Prostate gland (tissue), 2 donors: ENCODE results near the gene DPEP2. TPM values are rescaled to one million over a fixed set of nuclear protein-coding genes. Genes with fewer than 3 reads are reported as not detected.
"Not testable (repeated sequence)": the region's sequence is repeated elsewhere in the genome, so short reads cannot be mapped to it uniquely, and the experiment has no call there.

Source experiments
- DNase-seq: peaks from one replicate; pipeline ENCODE4 v3.0.0-alpha.2; 2019; ENCODE audit warnings: low spot score
- H3K27ac ChIP-seq, 2 donors: fragments of 200-600 bp; sonication (generic); 2 replicates each; pipeline ENCODE4 v1.5.1; 2017 to 2019
- H3K27me3 ChIP-seq: fragments of 200-600 bp; sonication (generic); replicated peaks from 2 replicates; pipeline ENCODE4 v1.5.1; 2019; ENCODE audit not compliant: insufficient read depth
- H3K36me3 ChIP-seq, 2 donors: fragments of 200-600 bp; sonication (generic); 1 replicate in 1 of 2; 2 replicates in 1 of 2; pipeline versions ENCODE4 v1.5.1 to v1.8.1; 2017 to 2019
- H3K4me1 ChIP-seq: fragments of 200-600 bp; sonication (generic); replicated peaks from 2 replicates; pipeline ENCODE4 v1.5.1; 2019
- H3K4me3 ChIP-seq, 2 donors: fragments of 200-600 bp; sonication (generic); 2 replicates each; pipeline ENCODE4 v1.5.1; 2017 to 2019
- H3K9me3 ChIP-seq: fragments of 200-600 bp; sonication (generic); 2 replicates; pipeline ENCODE4 v1.5.1; 2017
- POLR2A ChIP-seq: fragments of 450-650 bp; IDR thresholded peaks from one replicate; pipeline ENCODE4 v1.6.1; 2016; ENCODE audit warnings: antibody characterized with exemption, mild to moderate bottlenecking
- POLR2AphosphoS5 ChIP-seq: sonication (generic); formaldehyde crosslinking; IDR thresholded peaks from one replicate; pipeline ENCODE4 v1.6.1; 2017; ENCODE audit warnings: antibody characterized with exemption
- WGBS: methylation state at CpG from one replicate; pipeline ENCODE4 v1.1.5; 2018; 5-methylcytosine and 5-hydroxymethylcytosine counted together
- intact Hi-C: fragments of 100-400 bp; cut with DNase I; formaldehyde crosslinking; loops from one replicate; pipeline ENCODE4 v1.14.2; 2022
- total RNA-seq, 2 donors: library from RNA; depleted of rRNA; stranded (reverse); fragments of >200 nt; gene quantifications; one replicate each; pipeline ENCODE4 v1.1.0, GENCODE V29; 2016
- TF ChIP-seq, protein P1 (sequence below), 4 experiments: fragments of 200-600 bp in 2 of 4; fragments of 450-650 bp in 2 of 4; sonication (generic) in 2 of 4; IDR thresholded peaks; 1 replicate in 3 of 4; 2 replicates in 1 of 4; pipeline ENCODE4 v1.5.1; 2016 to 2019; ENCODE audit warnings: antibody characterized with exemption in 4 of 4, mild to moderate bottlenecking in 2 of 4, moderate library complexity in 2 of 4

DPEP2 gene
- total RNA-seq, 2 donors from 2014 or later: 0.41 to 2.4 TPM

DNA sequence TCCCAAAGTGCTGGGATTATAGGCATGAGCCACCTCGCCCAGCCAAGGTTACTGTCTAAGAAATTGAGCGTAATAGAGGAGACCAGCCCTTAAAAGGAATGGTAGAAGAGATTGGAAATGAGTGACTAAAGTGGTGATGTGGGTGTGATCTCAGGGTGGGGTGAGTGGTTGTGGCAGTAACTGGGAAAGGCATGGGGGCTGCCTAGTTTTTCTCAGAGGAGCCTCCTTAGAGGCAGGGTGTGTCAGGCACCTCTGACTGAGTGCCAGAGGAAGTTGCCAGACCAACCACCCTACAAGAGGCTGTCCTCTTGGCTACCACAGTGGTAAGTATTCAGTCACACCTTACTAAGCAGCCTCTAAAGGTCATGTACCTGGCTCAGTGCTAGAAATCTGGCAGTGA, 32.7 kb upstream of the DPEP2 start:
- no peaks in the 10 kb centered on the region for H3K36me3 ChIP-seq
- TF ChIP-seq, protein P1, sequence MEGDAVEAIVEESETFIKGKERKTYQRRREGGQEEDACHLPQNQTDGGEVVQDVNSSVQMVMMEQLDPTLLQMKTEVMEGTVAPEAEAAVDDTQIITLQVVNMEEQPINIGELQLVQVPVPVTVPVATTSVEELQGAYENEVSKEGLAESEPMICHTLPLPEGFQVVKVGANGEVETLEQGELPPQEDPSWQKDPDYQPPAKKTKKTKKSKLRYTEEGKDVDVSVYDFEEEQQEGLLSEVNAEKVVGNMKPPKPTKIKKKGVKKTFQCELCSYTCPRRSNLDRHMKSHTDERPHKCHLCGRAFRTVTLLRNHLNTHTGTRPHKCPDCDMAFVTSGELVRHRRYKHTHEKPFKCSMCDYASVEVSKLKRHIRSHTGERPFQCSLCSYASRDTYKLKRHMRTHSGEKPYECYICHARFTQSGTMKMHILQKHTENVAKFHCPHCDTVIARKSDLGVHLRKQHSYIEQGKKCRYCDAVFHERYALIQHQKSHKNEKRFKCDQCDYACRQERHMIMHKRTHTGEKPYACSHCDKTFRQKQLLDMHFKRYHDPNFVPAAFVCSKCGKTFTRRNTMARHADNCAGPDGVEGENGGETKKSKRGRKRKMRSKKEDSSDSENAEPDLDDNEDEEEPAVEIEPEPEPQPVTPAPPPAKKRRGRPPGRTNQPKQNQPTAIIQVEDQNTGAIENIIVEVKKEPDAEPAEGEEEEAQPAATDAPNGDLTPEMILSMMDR (IDR thresholded peaks at IDR 0.05): no peak
- TF ChIP-seq POLR2AphosphoS5: no peak
- TF ChIP-seq POLR2A: no peak
- no peaks in the 10 kb centered on the region for H3K27me3 ChIP-seq
- no peaks in the 10 kb centered on the region for H3K9me3 ChIP-seq
- 90% methylated on average over 2 of the region's 2 CpGs for WGBS
- no peaks in the 10 kb centered on the region for H3K4me1 ChIP-seq
- intact Hi-C loops: loop anchor here (10.0 kb wide), 1 partner anchor 47 kb away; the partner anchor contains the start of gene DPEP3
- no peak overlapping the region for H3K27ac ChIP-seq
- DNase-seq: no peak
- no peak overlapping the region for H3K4me3 ChIP-seq

DNA sequence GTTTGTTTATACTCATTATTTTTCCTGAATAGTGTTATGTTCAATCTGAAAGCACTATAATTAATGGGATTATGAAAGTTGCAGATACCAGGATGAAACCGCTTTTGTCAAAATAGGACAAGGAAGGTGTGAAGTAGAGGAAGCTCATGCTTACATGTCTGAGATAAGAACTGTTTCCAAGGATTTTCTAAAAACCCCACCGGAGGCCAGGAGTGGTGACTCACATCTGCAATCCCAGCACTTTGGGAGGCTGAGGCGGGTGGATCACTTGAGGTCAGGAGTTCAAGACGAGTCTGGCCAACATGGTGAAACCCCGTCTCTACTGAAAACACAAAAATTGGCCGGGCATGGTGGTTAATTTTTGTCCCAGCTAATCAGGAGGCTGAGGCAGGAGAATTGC, 30.8 kb upstream of the DPEP2 start:
- H3K4me3 ChIP-seq, DNase-seq, H3K36me3 ChIP-seq, H3K27ac ChIP-seq, H3K9me3 ChIP-seq, H3K27me3 ChIP-seq, H3K4me1 ChIP-seq: not testable (repeated sequence)
- intact Hi-C loops: loop anchor here (10.0 kb wide), 1 partner anchor 45 kb away; the partner anchor contains the start of gene DPEP3
- 92% methylated on average over 6 of the region's 6 CpGs for WGBS

DNA sequence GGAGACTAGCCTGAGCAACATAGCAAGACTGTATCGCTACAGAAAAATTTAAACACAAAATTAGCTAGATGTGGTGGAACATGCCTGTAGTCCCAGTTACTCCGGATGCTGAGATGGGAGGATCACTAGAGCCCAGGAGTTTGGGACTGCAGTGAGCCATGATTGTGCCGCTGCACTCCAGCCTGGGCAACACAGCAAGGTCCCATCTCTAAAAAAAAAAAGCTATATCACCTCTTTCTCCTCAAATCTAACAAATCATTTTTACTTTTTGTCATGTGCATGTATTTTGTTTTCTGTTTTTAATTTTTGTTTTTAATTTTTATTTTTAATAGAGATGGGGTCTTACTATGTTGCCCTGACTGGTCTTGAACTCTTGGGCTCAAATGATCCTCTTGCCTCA, 29.7 kb upstream of the DPEP2 start:
- no peak for DNase-seq
- H3K4me3 ChIP-seq: no peak overlapping the region
- no peaks in the 10 kb centered on the region for H3K36me3 ChIP-seq
- 95% methylated on average over 3 of the region's 3 CpGs for WGBS
- intact Hi-C loops: no loop called here
- H3K27me3 ChIP-seq: no peaks in the 10 kb centered on the region
- no peaks in the 10 kb centered on the region for H3K9me3 ChIP-seq
- TF ChIP-seq POLR2A (no peak), POLR2AphosphoS5 (no peak)
- TF ChIP-seq, protein P1 (IDR thresholded peaks at IDR 0.05): no peak
- no peaks in the 10 kb centered on the region for H3K4me1 ChIP-seq
- H3K27ac ChIP-seq: no peak overlapping the region

DNA sequence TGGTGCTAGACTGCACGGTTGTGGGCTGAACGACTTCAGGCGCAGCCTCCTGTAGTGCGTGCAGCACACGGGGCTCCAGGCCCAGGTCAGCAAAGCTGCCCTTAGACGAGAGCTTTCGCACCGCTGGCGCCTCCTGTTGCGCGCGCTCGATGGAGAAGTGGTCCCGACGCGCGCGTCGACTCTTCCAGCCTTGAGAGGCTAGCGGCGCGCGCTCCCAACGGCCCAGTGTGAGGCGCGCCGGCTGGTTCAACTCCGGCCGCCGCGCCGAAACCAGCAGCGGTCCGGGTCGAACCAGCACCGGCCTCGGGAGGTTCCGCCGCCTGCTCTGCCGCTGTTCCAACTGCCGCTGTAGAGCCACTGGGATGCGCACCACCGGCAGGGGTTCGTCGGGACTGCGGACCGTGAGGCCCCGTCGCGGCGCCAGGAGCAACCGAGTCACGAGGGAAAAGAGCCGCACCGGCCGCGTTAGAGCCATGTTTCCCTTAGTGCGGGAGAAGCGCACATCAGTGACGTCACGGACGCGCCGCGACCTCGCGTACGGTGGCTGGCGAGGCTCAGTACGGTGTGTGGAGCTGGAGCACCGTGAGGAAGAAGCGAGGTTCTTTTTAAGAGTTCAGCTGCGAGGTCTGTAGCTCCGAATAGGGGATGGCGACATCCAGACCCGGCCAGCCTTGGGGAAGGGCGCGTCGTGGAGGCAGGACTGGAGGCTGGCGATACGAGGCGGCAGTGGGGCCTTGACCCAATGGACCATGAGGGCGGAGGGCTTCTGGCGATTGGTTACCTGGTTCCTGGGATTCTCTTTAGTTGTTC, 23.6 kb upstream of the DPEP2 start, which contains the start of the genes DDX28 and DUS2:
Gene DDX28, minus strand, starts transcription at position 505 of the 810 bp plus-strand sequence. Its CDS starts 30 bp downstream, at position 475.
Gene DUS2, plus strand, starts transcription at position 557 of the 810 bp plus-strand sequence. CDS start 14,740 bp downstream, outside the sequence.
- H3K4me3 ChIP-seq: peak within 1 kb of the TSS; percentile 95 to 96
- H3K27ac ChIP-seq: peak within 1 kb of the TSS; percentile 61 to 71
- no peaks in the 10 kb centered on the region for H3K36me3 ChIP-seq
- H3K9me3 ChIP-seq: no peaks in the 10 kb centered on the region
- TF ChIP-seq POLR2A (peak; percentile 22), POLR2AphosphoS5 (peak; percentile 100)
- TF ChIP-seq, protein P1 (IDR thresholded peaks at IDR 0.05): peak in 2 of 4 experiments; percentile 11 to 18
- H3K27me3 ChIP-seq: no peaks in the 10 kb centered on the region
- peak; percentile 88 for DNase-seq
- H3K4me1 ChIP-seq: peaks cover 12% of the 10 kb centered on the region
- WGBS: under 1% methylated on average over 84 of the region's 84 CpGs
- intact Hi-C loops: no loop called here

DNA sequence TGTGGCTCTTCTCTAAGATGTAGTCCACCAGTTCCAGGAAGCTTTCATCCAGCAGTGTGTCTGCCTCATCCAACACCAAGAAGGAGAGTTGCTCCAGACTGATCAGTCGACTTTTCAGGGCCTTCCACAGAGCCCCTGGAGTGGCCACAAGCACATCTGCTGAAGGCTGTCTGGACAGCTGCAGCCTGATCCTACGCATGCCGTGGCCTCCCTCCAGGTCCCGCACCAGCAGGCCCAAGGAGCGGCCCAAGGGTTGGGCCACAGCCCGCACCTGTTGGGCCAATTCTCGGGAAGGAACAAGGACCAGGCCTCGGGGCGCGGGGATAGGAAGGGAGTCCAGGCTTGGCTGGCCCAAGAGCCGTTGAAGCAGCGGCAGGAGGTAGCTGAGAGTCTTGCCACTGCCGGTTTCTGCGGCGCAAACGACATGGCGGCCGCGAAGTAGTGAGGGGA, 23.0 kb upstream of the DPEP2 start:
- no peaks in the 10 kb centered on the region for H3K27me3 ChIP-seq
- intact Hi-C loops: no loop called here
- H3K27ac ChIP-seq: peak overlapping the region; percentile 61 to 71
- TF ChIP-seq POLR2AphosphoS5 (no peak), POLR2A (no peak)
- TF ChIP-seq, protein P1 (IDR thresholded peaks at IDR 0.05): no peak
- H3K36me3 ChIP-seq: no peaks in the 10 kb centered on the region
- H3K4me1 ChIP-seq: peaks cover 12% of the 10 kb centered on the region
- DNase-seq: no peak
- H3K4me3 ChIP-seq: peak overlapping the region; percentile 95 to 96
- 10% methylated on average over 16 of the region's 19 CpGs for WGBS
- H3K9me3 ChIP-seq: no peaks in the 10 kb centered on the region
